ENCODE measurements around the gene RYR1.
"Not testable (repeated sequence)": the region's sequence is repeated elsewhere in the genome, so short reads cannot be mapped to it uniquely, and the experiment has no call there.

Gene RYR1

GRCh38 chr19:38563475-38563874, 130.0 kb downstream of the RYR1 start:
- peaks cover 4% of the 10 kb centered on the region; the same call in 1 of the 2 replicates for H3K27me3 ChIP-seq (ENCODE audit: insufficient read depth, low read length)
- H3K36me3 ChIP-seq (ENCODE audit: insufficient read depth, low read length), result no peaks in the 10 kb centered on the region
- no peak overlapping the region for H3K4me3 ChIP-seq (ENCODE audit: low read depth, low read length)
- H3K27ac ChIP-seq (ENCODE audit: low read depth, low read length), result no peak overlapping the region
- no peaks in the 10 kb centered on the region for H3K79me2 ChIP-seq (ENCODE audit: control insufficient read depth, insufficient read depth, low read length, unreplicated experiment)
- no peak overlapping the region for H2AFZ ChIP-seq (ENCODE audit: low read length, unreplicated experiment)
- no peaks in the 10 kb centered on the region for H3K4me1 ChIP-seq (ENCODE audit: control insufficient read depth, insufficient read depth, low read length, unreplicated experiment)

- Histone ChIP-seq H3K79me2 (ENCODE audit: control insufficient read depth, insufficient read depth, low read length, unreplicated experiment) (no peaks in the 10 kb centered on the region), H3K4me1 (ENCODE audit: control insufficient read depth, insufficient read depth, low read length, unreplicated experiment) (no peaks in the 10 kb centered on the region), H3K27ac (ENCODE audit: low read depth, low read length) (no peak overlapping the region), H3K4me3 (ENCODE audit: low read depth, low read length) (peak overlapping the region; percentile 69), H2AFZ (ENCODE audit: low read length, unreplicated experiment) (peak overlapping the region; percentile 38), H3K36me3 (ENCODE audit: insufficient read depth, low read length) (no peaks in the 10 kb centered on the region), H3K27me3 (ENCODE audit: insufficient read depth, low read length) (peaks cover 4% of the 10 kb centered on the region; the same call in 1 of the 2 replicates)
Observed at GRCh38 chr19:38564981-38565690, 131.6 kb downstream of the RYR1 start.

DNA sequence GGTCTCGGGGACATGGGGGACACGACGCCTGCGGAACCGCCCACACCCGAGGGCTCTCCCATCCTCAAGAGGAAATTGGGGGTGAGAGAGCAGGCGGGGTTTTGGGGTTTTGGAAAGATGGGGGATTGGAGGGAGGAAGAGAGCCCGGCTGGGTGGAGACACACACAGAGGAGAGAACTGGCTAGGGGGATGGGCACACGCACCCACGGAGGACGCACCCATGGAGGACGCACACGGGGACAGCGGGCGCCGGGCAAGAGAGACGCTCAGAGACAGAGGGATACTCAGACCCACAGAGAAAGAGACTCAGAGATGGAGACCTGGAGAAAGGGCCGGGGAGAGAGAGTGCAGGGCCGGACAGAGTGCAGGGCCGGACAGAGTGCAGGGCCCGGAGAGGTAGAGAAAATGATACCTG, 132.2 kb downstream of the RYR1 start:
- Histone ChIP-seq H3K4me1 (ENCODE audit: control insufficient read depth, insufficient read depth, low read length, unreplicated experiment) (no peaks in the 10 kb centered on the region), H3K79me2 (ENCODE audit: control insufficient read depth, insufficient read depth, low read length, unreplicated experiment) (no peaks in the 10 kb centered on the region), H2AFZ (ENCODE audit: low read length, unreplicated experiment) (peak overlapping the region; percentile 38), H3K27ac (ENCODE audit: low read depth, low read length) (no peak overlapping the region), H3K4me3 (ENCODE audit: low read depth, low read length) (peak overlapping the region; percentile 64), H3K36me3 (ENCODE audit: insufficient read depth, low read length) (no peaks in the 10 kb centered on the region), H3K27me3 (ENCODE audit: insufficient read depth, low read length) (peaks cover 4% of the 10 kb centered on the region; the same call in 1 of the 2 replicates)

- peaks cover 4% of the 10 kb centered on the region; the same call in 1 of the 2 replicates for H3K27me3 ChIP-seq (ENCODE audit: insufficient read depth, low read length)
- no peak overlapping the region for H3K27ac ChIP-seq (ENCODE audit: low read depth, low read length)
- no peaks in the 10 kb centered on the region for H3K79me2 ChIP-seq (ENCODE audit: control insufficient read depth, insufficient read depth, low read length, unreplicated experiment)
- no peaks in the 10 kb centered on the region for H3K4me1 ChIP-seq (ENCODE audit: control insufficient read depth, insufficient read depth, low read length, unreplicated experiment)
- no peak overlapping the region for H2AFZ ChIP-seq (ENCODE audit: low read length, unreplicated experiment)
- H3K4me3 ChIP-seq (ENCODE audit: low read depth, low read length), result no peak overlapping the region
- no peaks in the 10 kb centered on the region for H3K36me3 ChIP-seq (ENCODE audit: insufficient read depth, low read length)
Observed at GRCh38 chr19:38569368-38569983, 136.0 kb downstream of the RYR1 start.

DNA sequence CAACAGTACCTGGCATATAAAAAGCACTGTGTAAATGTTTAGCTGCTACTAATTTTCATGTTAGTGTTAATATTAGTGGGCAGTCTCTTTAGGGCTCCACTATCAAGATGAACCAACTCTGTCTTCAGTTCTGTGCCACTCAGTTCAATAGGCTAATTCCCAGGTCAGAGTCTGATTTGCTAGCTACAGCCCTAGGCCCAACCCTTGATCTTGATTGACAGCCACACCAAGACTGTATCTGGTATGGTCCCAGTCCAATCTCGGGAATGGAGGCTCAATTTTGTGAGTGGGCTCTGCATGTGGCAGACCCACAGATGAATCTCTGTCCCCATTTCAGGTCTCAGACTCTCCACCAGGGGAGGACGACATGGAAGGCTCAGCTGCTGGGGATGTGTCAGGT, 138.2 kb downstream of the RYR1 start:
- no peaks in the 10 kb centered on the region for H3K36me3 ChIP-seq (ENCODE audit: insufficient read depth, low read length)
- no peaks in the 10 kb centered on the region for H3K79me2 ChIP-seq (ENCODE audit: control insufficient read depth, insufficient read depth, low read length, unreplicated experiment)
- H3K27ac ChIP-seq (ENCODE audit: low read depth, low read length), result no peak overlapping the region
- H3K4me3 ChIP-seq (ENCODE audit: low read depth, low read length), result no peak overlapping the region
- H2AFZ ChIP-seq (ENCODE audit: low read length, unreplicated experiment), result no peak overlapping the region
- H3K4me1 ChIP-seq (ENCODE audit: control insufficient read depth, insufficient read depth, low read length, unreplicated experiment), result no peaks in the 10 kb centered on the region
- no peaks in the 10 kb centered on the region for H3K27me3 ChIP-seq (ENCODE audit: insufficient read depth, low read length)

DNA sequence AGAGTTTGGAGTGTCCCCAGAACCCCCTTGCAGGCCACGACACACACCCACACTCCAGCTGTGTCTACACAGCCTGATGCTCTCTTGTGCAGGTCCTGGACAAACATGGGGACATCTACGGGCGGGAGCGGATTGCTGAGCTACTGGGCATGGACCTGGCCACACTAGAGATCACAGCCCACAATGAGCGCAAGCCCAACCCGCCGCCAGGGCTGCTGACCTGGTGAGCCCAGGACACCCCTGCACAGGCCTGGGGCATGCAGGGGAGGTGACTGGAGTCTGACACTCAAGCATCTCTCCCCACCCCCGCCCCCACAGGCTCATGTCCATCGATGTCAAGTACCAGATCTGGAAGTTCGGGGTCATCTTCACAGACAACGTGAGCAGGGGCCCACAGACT, 144.3 kb downstream of the RYR1 start:
- no peak overlapping the region for H3K27ac ChIP-seq (ENCODE audit: low read depth, low read length)

GRCh38 chr19:38579304-38579703, 145.8 kb downstream of the RYR1 start:
- not testable (repeated sequence) for H3K36me3 ChIP-seq (ENCODE audit: insufficient read depth, low read length); H3K4me3 ChIP-seq (ENCODE audit: low read depth, low read length); H3K4me1 ChIP-seq (ENCODE audit: control insufficient read depth, insufficient read depth, low read length, unreplicated experiment); H3K27ac ChIP-seq (ENCODE audit: low read depth, low read length); H3K79me2 ChIP-seq (ENCODE audit: control insufficient read depth, insufficient read depth, low read length, unreplicated experiment); H3K27me3 ChIP-seq (ENCODE audit: insufficient read depth, low read length); H2AFZ ChIP-seq (ENCODE audit: low read length, unreplicated experiment)

More for the DNA sequence above, 144.3 kb downstream of the RYR1 start:
- Histone ChIP-seq H2AFZ (ENCODE audit: low read length, unreplicated experiment) (no peak overlapping the region), H3K4me3 (ENCODE audit: low read depth, low read length) (no peak overlapping the region), H3K36me3 (ENCODE audit: insufficient read depth, low read length) (no peaks in the 10 kb centered on the region), H3K27me3 (ENCODE audit: insufficient read depth, low read length) (no peaks in the 10 kb centered on the region), H3K4me1 (ENCODE audit: control insufficient read depth, insufficient read depth, low read length, unreplicated experiment) (no peaks in the 10 kb centered on the region), H3K79me2 (ENCODE audit: control insufficient read depth, insufficient read depth, low read length, unreplicated experiment) (no peaks in the 10 kb centered on the region)

DNA sequence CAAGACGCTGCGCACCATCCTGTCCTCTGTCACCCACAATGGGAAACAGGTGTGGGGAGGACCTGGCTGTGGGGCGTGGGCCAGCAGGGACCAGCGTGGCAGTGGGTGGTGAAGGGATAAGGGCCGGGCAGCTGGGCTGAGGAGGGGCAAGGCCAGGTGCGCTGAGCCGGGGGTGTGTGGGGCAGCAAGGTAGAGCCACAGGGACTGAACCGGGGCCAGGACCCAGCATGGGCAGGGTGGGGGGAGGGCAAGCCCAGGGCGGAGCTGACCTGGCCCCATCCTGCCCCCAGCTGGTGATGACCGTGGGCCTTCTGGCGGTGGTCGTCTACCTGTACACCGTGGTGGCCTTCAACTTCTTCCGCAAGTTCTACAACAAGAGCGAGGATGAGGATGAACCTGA, 146.6 kb downstream of the RYR1 start:
- Histone ChIP-seq H2AFZ (ENCODE audit: low read length, unreplicated experiment) (no peak overlapping the region), H3K4me1 (ENCODE audit: control insufficient read depth, insufficient read depth, low read length, unreplicated experiment) (no peaks in the 10 kb centered on the region), H3K4me3 (ENCODE audit: low read depth, low read length) (no peak overlapping the region), H3K27me3 (ENCODE audit: insufficient read depth, low read length) (no peaks in the 10 kb centered on the region), H3K36me3 (ENCODE audit: insufficient read depth, low read length) (no peaks in the 10 kb centered on the region), H3K79me2 (ENCODE audit: control insufficient read depth, insufficient read depth, low read length, unreplicated experiment) (no peaks in the 10 kb centered on the region), H3K27ac (ENCODE audit: low read depth, low read length) (no peak overlapping the region)

DNA sequence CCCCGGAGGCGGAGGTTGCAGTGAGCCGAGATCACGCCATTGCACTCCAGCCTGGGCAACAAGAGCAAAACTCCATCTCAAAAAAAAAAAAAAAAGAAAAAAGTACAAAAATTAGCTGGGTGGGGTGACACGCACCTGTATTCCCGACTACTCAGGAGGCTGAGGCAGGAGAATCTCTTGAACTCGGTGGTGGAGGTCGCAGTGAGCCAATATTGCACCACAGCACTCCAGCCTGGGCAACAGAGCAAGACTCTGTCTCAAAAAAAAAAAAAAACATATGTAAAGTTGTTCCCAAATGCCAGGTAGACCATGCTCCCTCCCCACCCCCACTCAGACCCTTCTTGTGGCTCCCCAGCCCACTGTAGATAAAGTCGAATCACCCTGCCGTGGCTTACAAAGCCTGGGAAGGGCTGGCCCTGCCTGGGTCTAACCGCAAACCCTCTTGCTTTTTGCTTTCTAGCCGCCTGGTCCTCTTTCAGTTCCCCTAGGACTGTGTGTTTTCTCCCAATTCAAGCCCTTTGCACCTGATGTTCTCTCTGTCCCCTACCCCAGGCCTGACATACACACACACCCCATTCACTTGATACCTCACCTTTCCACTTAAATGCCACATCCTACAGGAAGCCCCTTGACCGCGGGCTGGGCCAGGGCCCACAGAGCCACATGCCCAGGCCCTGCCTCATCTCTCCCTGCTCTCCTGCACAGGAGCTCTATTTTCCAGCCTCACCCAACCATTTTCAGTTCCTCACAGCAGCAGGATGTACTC, 149.9 kb downstream of the RYR1 start:
- no peak overlapping the region for H3K4me3 ChIP-seq (ENCODE audit: low read depth, low read length)
- H3K27ac ChIP-seq (ENCODE audit: low read depth, low read length), result no peak overlapping the region
- H2AFZ ChIP-seq (ENCODE audit: low read length, unreplicated experiment), result no peak overlapping the region
- H3K36me3 ChIP-seq (ENCODE audit: insufficient read depth, low read length), result no peaks in the 10 kb centered on the region
- H3K4me1 ChIP-seq (ENCODE audit: control insufficient read depth, insufficient read depth, low read length, unreplicated experiment), result no peaks in the 10 kb centered on the region
- H3K27me3 ChIP-seq (ENCODE audit: insufficient read depth, low read length), result no peaks in the 10 kb centered on the region
- H3K79me2 ChIP-seq (ENCODE audit: control insufficient read depth, insufficient read depth, low read length, unreplicated experiment), result no peaks in the 10 kb centered on the region

- Histone ChIP-seq H3K4me3 (ENCODE audit: low read depth, low read length) (no peak overlapping the region), H3K79me2 (ENCODE audit: control insufficient read depth, insufficient read depth, low read length, unreplicated experiment) (no peaks in the 10 kb centered on the region), H2AFZ (ENCODE audit: low read length, unreplicated experiment) (no peak overlapping the region), H3K27me3 (ENCODE audit: insufficient read depth, low read length) (no peaks in the 10 kb centered on the region), H3K4me1 (ENCODE audit: control insufficient read depth, insufficient read depth, low read length, unreplicated experiment) (no peaks in the 10 kb centered on the region), H3K27ac (ENCODE audit: low read depth, low read length) (no peak overlapping the region), H3K36me3 (ENCODE audit: insufficient read depth, low read length) (no peaks in the 10 kb centered on the region)
Observed at GRCh38 chr19:38583985-38584305, 150.5 kb downstream of the RYR1 start.

DNA sequence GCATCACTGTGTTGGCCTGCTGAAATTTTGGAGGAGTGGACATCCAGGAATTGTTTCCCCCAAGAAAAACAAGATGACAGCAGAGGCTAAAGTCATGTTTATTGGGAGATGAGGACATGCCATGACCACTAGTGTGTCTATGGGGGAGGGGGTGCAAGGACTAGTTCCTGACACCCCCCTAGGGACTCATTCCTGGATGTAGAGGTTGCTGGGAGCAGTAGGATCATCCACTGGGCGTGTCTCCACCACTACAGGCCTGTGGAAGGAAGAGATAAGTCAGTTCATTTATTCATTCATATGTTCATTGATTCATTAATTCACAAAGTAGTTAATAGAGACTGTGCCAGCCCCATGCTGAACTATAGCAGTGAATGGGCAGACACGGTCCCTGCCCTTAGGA, 154.1 kb downstream of the RYR1 start:
- Histone ChIP-seq H3K79me2 (ENCODE audit: control insufficient read depth, insufficient read depth, low read length, unreplicated experiment) (no peaks in the 10 kb centered on the region), H3K4me3 (ENCODE audit: low read depth, low read length) (no peak overlapping the region), H3K27me3 (ENCODE audit: insufficient read depth, low read length) (no peaks in the 10 kb centered on the region), H2AFZ (ENCODE audit: low read length, unreplicated experiment) (no peak overlapping the region), H3K4me1 (ENCODE audit: control insufficient read depth, insufficient read depth, low read length, unreplicated experiment) (no peaks in the 10 kb centered on the region), H3K27ac (ENCODE audit: low read depth, low read length) (no peak overlapping the region), H3K36me3 (ENCODE audit: insufficient read depth, low read length) (no peaks in the 10 kb centered on the region)

All from ACC112 (cell line).